MCF 10A (cell line): ENCODE data around the gene ZMYND8. TPM values are rescaled to one million over a fixed set of nuclear protein-coding genes. Genes with fewer than 3 reads are reported as not detected.

Source experiments
- BruUV-seq: library from RNA; stranded (reverse); fragments of 400-500 nt; replicated peaks from 2 replicates; lab custom pipeline; 2021; lab: Mats Ljungman, UMichigan
- CTCF ChIA-PET: fragments of 300-600 bp; sonication (Branson Sonifier 250); formaldehyde crosslinking; extraction: SDS; loops from one replicate; lab custom pipeline; 2021; ENCODE audit warnings: antibody characterized with exemption, inconsistent platforms; lab: Yijun Ruan, JAX
- POLR2A ChIA-PET: fragments of 300-600, 350-650 bp; sonication (Branson Sonifier 250); formaldehyde crosslinking; extraction: SDS; loops from one replicate; lab custom pipeline; 2020; ENCODE audit warnings: antibody characterized with exemption, inconsistent platforms; lab: Yijun Ruan, JAX
- DNase-seq: peaks from one replicate; pipeline ENCODE4 v3.0.0-alpha.2; 2018; ENCODE audit not compliant: unreplicated experiment
- H3K27ac Mint-ChIP-seq: one replicate; pipeline ENCODE4 v1.8.0; 2022; ENCODE audit warnings: mild to moderate bottlenecking, low read depth, mixed read lengths; ENCODE audit not compliant: unreplicated experiment
- H3K27me3 Mint-ChIP-seq: one replicate; pipeline ENCODE4 v1.8.0; 2022; ENCODE audit warnings: mixed read lengths; ENCODE audit not compliant: insufficient read depth, unreplicated experiment
- H3K36me3 Mint-ChIP-seq: one replicate; pipeline ENCODE4 v1.8.0; 2022; ENCODE audit warnings: mild to moderate bottlenecking, moderate library complexity, mixed read lengths; ENCODE audit not compliant: insufficient read depth, unreplicated experiment
- H3K4me1 Mint-ChIP-seq: one replicate; pipeline ENCODE4 v1.8.0; 2022; ENCODE audit warnings: mixed read lengths; ENCODE audit not compliant: insufficient read depth, unreplicated experiment
- H3K4me3 Mint-ChIP-seq: one replicate; pipeline ENCODE4 v1.8.0; 2022; ENCODE audit warnings: mild to moderate bottlenecking, moderate library complexity, mixed read lengths; ENCODE audit not compliant: unreplicated experiment
- H3K9me3 Mint-ChIP-seq: one replicate; pipeline ENCODE4 v1.8.0; 2022; ENCODE audit warnings: mixed read lengths; ENCODE audit not compliant: unreplicated experiment
- intact Hi-C: fragments of 100-400 bp; cut with micrococcal nuclease; formaldehyde crosslinking; loops from 2 replicates; pipeline ENCODE4 v1.14.1; 2022
- total RNA-seq: library from RNA; stranded (reverse); gene quantifications from 2 replicates; pipeline ENCODE4 v1.2.3, GENCODE V29; 2022
- TF ChIP-seq, protein P1 (sequence below): fragments of 200-600 bp; IDR thresholded peaks from one replicate; pipeline ENCODE4 v1.8.0; 2022; ENCODE audit warnings: antibody characterized with exemption, mild to moderate bottlenecking; ENCODE audit not compliant: unreplicated experiment

ZMYND8 gene
- total RNA-seq, 1 experiment from 2014 or later, result 127 TPM

DNA sequence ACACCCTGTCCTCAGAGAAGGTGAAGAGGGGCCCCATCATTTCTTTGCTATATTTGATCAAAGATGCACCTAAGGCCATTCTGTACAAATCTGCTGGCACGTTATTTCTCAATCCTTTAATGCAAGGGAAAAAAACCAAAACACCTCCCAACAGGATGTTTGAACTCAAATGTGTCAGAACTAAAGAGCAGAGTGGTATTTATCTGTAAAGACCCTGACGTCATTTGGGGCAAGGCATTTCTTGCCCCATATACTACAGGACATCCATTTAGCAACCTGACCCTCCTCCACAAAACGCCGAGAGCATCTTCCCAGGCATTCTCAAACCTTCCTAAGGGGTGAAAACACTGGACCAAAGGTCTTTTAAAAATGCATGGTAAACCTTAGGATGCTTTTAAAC lies 50.8 kb downstream of the ZMYND8 start:
- ChIA-PET POLR2A (interaction anchor here (0.6 to 46.0 kb wide), 7 partner anchors 11 to 518 kb away, joined by 3 to 1977 read pairs (median 4); partner anchors contain the start of gene ZMYND8), CTCF (interaction anchor here (0.6 to 2.8 kb wide), 4 partner anchors 19 to 85 kb away, joined by 3 to 19 read pairs (median 3); no protein-coding TSS in a partner anchor)
- peak; percentile 86 for DNase-seq
- H3K9me3 Mint-ChIP-seq, result no peaks in the 10 kb centered on the region
- peaks cover 15% of the 10 kb centered on the region for H3K4me1 Mint-ChIP-seq
- no peak overlapping the region for H3K27ac Mint-ChIP-seq
- BruUV-seq, result TSS peak; percentile 19
- TF ChIP-seq, protein P1, sequence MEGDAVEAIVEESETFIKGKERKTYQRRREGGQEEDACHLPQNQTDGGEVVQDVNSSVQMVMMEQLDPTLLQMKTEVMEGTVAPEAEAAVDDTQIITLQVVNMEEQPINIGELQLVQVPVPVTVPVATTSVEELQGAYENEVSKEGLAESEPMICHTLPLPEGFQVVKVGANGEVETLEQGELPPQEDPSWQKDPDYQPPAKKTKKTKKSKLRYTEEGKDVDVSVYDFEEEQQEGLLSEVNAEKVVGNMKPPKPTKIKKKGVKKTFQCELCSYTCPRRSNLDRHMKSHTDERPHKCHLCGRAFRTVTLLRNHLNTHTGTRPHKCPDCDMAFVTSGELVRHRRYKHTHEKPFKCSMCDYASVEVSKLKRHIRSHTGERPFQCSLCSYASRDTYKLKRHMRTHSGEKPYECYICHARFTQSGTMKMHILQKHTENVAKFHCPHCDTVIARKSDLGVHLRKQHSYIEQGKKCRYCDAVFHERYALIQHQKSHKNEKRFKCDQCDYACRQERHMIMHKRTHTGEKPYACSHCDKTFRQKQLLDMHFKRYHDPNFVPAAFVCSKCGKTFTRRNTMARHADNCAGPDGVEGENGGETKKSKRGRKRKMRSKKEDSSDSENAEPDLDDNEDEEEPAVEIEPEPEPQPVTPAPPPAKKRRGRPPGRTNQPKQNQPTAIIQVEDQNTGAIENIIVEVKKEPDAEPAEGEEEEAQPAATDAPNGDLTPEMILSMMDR, result no peak
- intact Hi-C loops, result no loop called here
- H3K4me3 Mint-ChIP-seq, result no peak overlapping the region
- peaks cover 100% of the 10 kb centered on the region for H3K36me3 Mint-ChIP-seq
- H3K27me3 Mint-ChIP-seq, result no peaks in the 10 kb centered on the region

DNA sequence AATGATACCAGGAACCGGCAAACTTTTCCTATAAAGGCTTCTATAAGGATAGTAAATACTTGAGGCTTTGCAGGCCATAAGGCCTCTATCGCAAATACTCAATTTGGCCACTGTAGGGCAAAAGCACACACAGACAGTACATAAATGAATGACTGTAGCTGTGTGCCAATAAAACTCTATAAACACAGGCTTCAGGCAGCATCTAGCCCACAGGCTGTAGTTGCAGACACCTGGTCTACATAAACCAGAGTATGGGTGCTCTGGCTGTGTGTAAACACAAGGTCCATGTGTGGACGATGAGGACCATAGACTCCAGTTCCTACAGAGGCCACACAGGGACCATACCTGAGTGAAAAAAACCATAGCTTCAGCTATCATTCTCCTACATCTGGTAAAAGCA lies 52.2 kb downstream of the ZMYND8 start:
- ChIA-PET POLR2A (interaction anchor here (1.0 to 46.0 kb wide), 8 partner anchors 12 to 73 kb away, joined by 3 to 1977 read pairs (median 6); partner anchors contain the start of gene ZMYND8), CTCF (interaction anchor here (1.1 to 2.8 kb wide), 4 partner anchors 12 to 80 kb away, joined by 3 to 19 read pairs (median 6); no protein-coding TSS in a partner anchor)
- H3K27me3 Mint-ChIP-seq, result no peaks in the 10 kb centered on the region
- peaks cover 15% of the 10 kb centered on the region for H3K4me1 Mint-ChIP-seq
- H3K36me3 Mint-ChIP-seq, result peaks cover 100% of the 10 kb centered on the region
- peak overlapping the region; percentile 49 for H3K27ac Mint-ChIP-seq
- TF ChIP-seq, protein P1, result no peak
- no peaks in the 10 kb centered on the region for H3K9me3 Mint-ChIP-seq
- no peak for DNase-seq
- BruUV-seq, result no TSS peak
- intact Hi-C loops, result no loop called here
- H3K4me3 Mint-ChIP-seq, result no peak overlapping the region

DNA sequence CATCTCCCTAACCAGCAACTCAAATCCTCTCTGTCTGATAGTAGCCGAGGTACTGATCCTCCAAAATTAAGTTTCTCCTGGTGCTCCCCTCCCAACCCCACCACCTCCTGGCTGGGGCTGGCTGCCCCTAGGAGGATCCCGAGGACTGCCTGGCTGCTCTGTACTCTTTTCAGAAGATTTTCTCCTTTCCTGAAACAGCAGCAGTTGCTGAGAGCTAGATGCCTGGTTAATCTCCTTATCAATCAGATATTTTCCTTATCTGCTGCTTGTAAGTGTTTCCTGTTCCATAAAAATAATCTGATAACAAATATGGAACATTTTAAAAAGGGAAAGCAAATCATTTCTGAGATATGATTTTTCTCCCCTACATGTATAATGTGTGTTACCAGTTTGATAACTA lies 52.8 kb downstream of the ZMYND8 start:
- Mint-ChIP-seq H3K36me3 (peaks cover 100% of the 10 kb centered on the region), H3K27ac (peak overlapping the region; percentile 49), H3K4me3 (no peak overlapping the region), H3K9me3 (no peaks in the 10 kb centered on the region), H3K4me1 (peaks cover 15% of the 10 kb centered on the region), H3K27me3 (no peaks in the 10 kb centered on the region)
- intact Hi-C loops, result no loop called here
- no peak for DNase-seq
- CTCF ChIA-PET, result interaction anchor here (0.9 to 3.0 kb wide), 5 partner anchors 13 to 80 kb away, joined by 3 to 19 read pairs (median 9); no protein-coding TSS in a partner anchor
- BruUV-seq, result no TSS peak
- POLR2A ChIA-PET, result interaction anchor here (1.1 to 46.0 kb wide), 7 partner anchors 13 to 74 kb away, joined by 3 to 1977 read pairs (median 6); partner anchors contain the start of gene ZMYND8
- TF ChIP-seq, protein P1, result no peak

DNA sequence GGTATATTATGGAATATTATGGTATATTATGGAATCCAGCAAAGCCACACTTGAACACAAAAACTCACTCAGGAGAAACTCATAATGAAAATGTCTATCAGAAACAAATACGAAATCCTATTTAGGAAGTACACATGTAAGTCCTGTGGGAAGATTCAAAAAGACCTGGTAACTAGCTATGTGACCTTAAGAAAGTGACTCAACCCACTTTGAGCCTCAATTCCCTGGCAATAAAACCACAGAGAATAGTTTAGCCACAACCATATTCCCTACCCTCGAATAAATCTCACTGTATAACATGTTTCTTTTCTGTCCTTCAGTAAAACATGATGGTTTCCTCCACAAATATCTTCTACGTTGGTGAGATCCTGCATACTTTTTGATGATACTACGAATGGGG lies 56.4 kb downstream of the ZMYND8 start:
- H3K4me3 Mint-ChIP-seq, result no peak overlapping the region
- BruUV-seq, result no TSS peak
- intact Hi-C loops, result no loop called here
- ChIA-PET CTCF (interaction anchor here (1.2 to 2.0 kb wide), 3 partner anchors 26 to 84 kb away, joined by 5 to 14 read pairs (median 7); no protein-coding TSS in a partner anchor), POLR2A (interaction anchor here (1.0 to 46.0 kb wide), 5 partner anchors 8 to 54 kb away, joined by 3 to 1977 read pairs (median 4); partner anchors contain the start of gene ZMYND8)
- no peak for DNase-seq
- H3K36me3 Mint-ChIP-seq, result peaks cover 100% of the 10 kb centered on the region
- no peaks in the 10 kb centered on the region for H3K27me3 Mint-ChIP-seq
- H3K9me3 Mint-ChIP-seq, result no peaks in the 10 kb centered on the region
- H3K27ac Mint-ChIP-seq, result peak overlapping the region; percentile 23
- peaks cover 15% of the 10 kb centered on the region for H3K4me1 Mint-ChIP-seq
- TF ChIP-seq, protein P1, result no peak
